Measurements from ENCODE around the gene RNF217. TPM values are rescaled to one million over a fixed set of nuclear protein-coding genes. Genes with fewer than 3 reads are reported as not detected.

Gene RNF217
- total RNA-seq, 1 donor from 2014 or later: 15.2 TPM

- DNase-seq (ENCODE audit: extremely low read depth, low read depth, low spot score): no peak
These were observed 132.3 kb downstream of the RNF217 start for GRCh38 chr6:125094563-125094962.

- no peak for DNase-seq (ENCODE audit: extremely low read depth, low read depth, low spot score)
These were observed 133.5 kb downstream of the RNF217 start for GRCh38 chr6:125095580-125096301.

- DNase-seq (ENCODE audit: extremely low read depth, low read depth, low spot score): no peak
These were observed 134.9 kb downstream of the RNF217 start for GRCh38 chr6:125097186-125097585.

- DNase-seq (ENCODE audit: extremely low read depth, low read depth, low spot score): no peak
These were observed 136.0 kb downstream of the RNF217 start for GRCh38 chr6:125098253-125098652.

DNA sequence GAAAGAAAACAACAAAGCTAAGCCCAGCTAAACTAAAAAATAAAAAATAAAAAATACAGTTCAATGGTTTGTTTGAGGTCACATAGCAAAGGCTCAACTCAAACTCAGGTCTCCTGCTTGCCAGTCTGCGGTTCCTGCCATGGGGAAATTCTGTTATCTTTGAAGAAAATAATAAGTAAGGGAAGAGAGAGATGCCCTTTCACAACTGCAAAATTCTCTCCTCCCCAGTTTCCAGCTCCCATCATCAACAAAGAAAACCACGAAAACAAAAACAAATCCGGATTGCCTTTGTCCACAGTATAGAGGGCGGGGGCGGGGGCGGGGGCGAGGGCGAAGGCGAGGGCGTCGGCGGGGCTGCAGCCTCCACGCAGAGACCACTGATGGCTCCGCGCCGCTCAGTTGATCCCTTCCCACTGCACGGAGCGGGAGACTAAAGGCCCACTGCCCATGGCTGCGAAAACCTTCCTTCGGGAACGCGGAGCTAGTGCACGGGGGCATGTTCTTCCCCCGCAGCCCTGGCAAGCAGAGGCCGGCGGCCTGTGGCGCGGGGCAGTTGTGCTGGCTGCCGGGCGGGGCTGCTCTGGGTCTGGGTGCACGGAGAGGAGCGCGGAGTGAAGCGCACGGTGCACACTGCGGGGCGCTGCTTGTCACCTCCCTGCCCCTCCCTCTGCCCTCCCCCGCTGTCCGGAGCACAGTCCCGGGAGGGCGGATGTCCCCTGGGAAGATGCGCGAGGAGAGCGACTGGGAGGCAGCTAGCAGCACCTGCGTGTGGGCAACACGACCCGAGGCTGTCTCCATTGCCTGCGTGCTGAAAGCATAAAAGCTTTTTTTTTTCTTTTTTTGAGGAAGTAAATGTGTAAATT lies 137.2 kb downstream of the RNF217 start:
- DNase-seq (ENCODE audit: extremely low read depth, low read depth, low spot score): no peak

DNA sequence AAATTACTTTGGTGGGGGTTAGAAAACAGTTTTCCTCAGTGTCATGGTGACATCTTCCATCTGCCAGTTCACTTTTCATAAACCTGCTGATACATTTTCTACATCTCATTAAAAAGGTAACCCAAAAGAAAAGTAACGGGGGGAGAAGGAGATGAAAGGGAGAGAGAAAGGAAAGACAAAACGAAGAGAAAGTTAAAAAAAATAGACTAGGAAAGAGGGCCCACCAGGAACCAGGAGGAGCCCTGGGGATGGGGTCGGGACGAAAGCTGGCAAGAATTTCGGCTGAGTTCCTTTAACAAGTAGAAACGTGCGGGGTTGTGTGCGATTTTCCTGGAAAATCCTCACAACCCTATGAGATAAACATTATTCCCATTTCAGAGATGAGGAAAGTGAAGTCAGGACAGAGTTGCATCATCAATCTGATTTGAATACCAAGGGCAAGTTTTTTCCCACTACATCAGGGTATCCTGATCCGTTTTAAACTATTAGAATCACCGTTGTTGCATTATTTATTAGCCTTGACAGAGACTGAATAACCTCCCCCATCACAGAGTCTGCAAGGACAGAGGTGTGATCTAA lies 137.9 kb downstream of the RNF217 start:
- DNase-seq (ENCODE audit: extremely low read depth, low read depth, low spot score): no peak

GRCh38 chr6:125101128-125101527 lies 138.9 kb downstream of the RNF217 start:
- no peak for DNase-seq (ENCODE audit: extremely low read depth, low read depth, low spot score)

DNA sequence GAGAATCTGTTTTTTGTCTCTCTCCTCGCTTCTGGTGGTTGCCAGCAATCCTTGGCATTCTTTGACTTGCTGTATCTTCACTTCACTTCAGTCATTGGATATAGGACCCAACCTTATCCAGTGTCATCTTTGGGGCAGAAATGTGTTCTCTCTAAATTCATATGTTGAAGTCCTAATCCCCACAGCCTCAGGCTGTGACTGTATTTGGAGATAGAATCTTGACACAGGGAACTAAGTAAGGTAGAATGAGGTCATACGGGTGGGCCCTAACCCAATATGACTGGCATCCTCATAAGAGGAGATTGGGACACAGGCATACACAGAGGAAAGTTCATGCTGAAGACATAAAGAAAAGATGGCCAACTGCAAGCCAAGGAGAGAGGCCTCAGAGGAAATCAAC lies 139.4 kb downstream of the RNF217 start:
- DNase-seq (ENCODE audit: extremely low read depth, low read depth, low spot score): no peak

DNA sequence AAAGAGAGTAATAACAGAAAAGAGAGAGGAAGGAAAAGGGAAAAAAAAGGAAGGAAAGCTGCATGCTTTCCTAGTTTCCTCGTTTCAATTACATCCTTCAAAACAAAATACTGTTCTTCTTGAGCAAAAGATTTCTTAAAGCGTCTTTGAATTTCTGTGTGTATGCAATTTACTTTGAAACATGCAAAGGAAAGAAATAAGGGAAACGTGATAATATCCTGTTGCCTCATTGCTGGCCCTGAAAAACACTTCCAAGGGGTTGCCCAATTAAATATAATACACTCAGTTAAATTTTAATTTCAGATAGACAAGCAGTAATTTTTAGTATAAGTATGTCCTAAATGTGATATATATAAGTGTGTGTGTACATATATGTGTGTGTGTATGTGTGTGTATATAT lies 140.2 kb downstream of the RNF217 start:
- peak; percentile 27 for DNase-seq (ENCODE audit: extremely low read depth, low read depth, low spot score)

DNA sequence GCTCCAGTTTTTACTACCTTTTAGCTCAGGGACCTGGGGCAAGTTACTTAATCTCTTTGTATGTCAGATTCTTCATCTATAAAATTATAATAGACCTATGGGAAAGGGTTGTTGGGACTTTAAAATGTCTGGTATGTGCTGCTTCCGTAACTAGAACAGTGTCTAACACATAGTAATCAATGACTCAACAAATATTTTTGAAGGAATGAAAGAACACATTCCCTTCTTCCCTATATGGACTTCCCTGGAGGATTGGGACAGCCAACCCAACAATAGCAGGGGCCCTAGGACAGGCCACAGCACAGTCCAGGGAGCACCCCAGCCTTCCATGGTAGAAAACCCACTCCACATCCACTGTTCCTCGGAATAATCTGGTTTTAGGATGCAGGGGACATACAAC lies 140.7 kb downstream of the RNF217 start:
- peak; percentile 54 for DNase-seq (ENCODE audit: extremely low read depth, low read depth, low spot score)

DNA sequence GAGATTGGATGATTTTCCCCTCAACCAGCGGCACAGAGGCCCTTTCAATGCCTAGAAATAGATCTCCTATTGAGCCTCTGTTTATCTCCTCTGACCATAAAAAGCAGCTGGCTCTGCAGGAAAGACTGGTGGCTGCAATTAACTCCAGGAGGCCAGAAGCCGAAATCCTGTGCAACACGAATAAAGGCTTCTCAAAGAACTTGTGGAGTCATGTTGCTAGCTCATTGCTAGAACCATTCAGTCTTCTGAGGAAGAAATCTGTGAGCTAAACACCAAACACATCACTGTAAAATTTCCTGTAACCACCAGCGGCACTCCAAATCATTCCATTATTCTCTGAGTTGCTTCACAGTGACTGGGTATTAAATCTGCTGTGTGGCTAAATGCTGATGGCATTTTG lies 142.2 kb downstream of the RNF217 start:
- no peak for DNase-seq (ENCODE audit: extremely low read depth, low read depth, low spot score)

- no peak for DNase-seq (ENCODE audit: extremely low read depth, low read depth, low spot score)
These were observed 144.8 kb downstream of the RNF217 start for GRCh38 chr6:125107048-125107447.

- no peak for DNase-seq (ENCODE audit: extremely low read depth, low read depth, low spot score)
These were observed 145.7 kb downstream of the RNF217 start for GRCh38 chr6:125107896-125108295.

- no peak for DNase-seq (ENCODE audit: extremely low read depth, low read depth, low spot score)
These were observed 147.8 kb downstream of the RNF217 start for GRCh38 chr6:125110056-125110455.

- no peak for DNase-seq (ENCODE audit: extremely low read depth, low read depth, low spot score)
These were observed 149.2 kb downstream of the RNF217 start for GRCh38 chr6:125111219-125111983.

- DNase-seq (ENCODE audit: extremely low read depth, low read depth, low spot score): no peak
These were observed 150.7 kb downstream of the RNF217 start for GRCh38 chr6:125112934-125113333.

- DNase-seq (ENCODE audit: extremely low read depth, low read depth, low spot score): peak; percentile 58
These were observed 152.1 kb downstream of the RNF217 start for GRCh38 chr6:125114248-125114858.

DNA sequence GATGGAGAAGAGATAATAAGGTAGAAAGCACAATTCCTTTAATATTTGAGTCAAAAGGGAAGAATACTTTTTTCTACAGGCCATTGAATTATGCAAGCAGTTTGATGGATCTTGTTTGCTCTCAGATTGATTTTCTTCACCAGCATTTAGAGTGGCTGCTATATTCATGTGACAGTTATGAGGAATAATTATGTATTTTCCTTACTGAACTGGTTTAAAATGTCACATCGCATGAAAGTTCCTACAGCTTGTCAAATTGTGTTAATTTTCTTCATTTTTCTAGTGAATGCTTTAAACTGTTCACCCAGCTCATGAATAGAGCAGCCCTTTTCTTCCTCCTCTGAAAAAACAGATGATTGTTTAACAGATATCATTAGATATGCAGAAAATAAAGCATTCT lies 153.9 kb downstream of the RNF217 start:
- DNase-seq (ENCODE audit: extremely low read depth, low read depth, low spot score): no peak

DNA sequence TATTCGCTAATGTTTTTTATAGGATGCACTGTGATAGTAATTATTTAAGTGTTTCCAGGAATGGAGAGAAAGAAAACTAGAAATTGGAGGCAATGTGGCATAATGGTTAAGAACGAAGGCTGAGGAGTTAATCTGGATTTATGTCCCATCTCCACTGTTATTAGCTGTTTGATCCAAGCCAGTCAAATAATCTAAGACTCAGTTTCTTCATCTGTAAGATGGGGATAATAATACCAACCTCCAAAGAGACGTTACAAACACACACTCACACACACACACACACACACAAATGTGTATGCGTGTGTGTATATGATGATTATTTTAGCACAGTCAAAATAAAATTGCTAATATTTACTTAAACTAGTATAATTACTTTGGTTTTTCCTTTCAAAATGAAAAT lies 154.5 kb downstream of the RNF217 start:
- DNase-seq (ENCODE audit: extremely low read depth, low read depth, low spot score): no peak

GRCh38 chr6:125117818-125118217 lies 155.6 kb downstream of the RNF217 start:
- no peak for DNase-seq (ENCODE audit: extremely low read depth, low read depth, low spot score)
